ENCODE results near the gene ASTN2. TPM values are rescaled to one million over a fixed set of nuclear protein-coding genes. Genes with fewer than 3 reads are reported as not detected.

ASTN2 gene
- total and polyA plus RNA-seq, 10 of the 15 experiments (the other 5 are each of a cell fraction or from before 2014, with no cell fraction given) = 1.4 to 15.7 (median 7.0) TPM

- no peak for TF ChIP-seq RAD21 (IDR thresholded peaks at IDR 0.05; ENCODE audit: insufficient read depth, low read depth, low read length)
Observed at GRCh38 chr9:116555556-116556155, 859.2 kb downstream of the ASTN2 start (continued).

DNA sequence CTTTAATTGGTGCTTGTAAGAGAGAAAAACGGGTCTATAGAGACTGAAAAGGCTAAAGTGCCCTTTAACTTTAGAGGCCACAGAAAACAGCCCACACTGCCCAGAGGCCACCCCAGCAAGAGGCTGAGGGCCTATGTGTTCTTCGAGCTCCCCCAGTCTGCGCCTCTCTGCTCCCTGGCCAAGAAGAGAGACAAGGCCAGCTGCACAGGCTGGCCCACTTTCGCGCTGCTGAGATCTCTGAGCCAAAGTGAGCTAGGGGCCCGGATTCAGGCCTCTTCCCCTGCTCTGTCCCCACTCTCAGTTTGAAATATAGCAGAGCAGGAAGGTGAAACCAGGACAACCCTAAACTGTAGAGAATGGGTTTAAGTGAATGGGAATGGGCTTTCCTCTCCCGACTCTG, 859.7 kb downstream of the ASTN2 start:
- H2AFZ ChIP-seq (ENCODE audit: control insufficient read depth, low read depth, low read length) = no peak overlapping the region
- POLR2A ChIA-PET = interaction anchor here (0.6 kb wide), 1 partner anchor 976 kb away, joined by 4 read pairs; no protein-coding TSS in a partner anchor
- no peaks in the 10 kb centered on the region for H3K4me1 ChIP-seq (ENCODE audit: control insufficient read depth, insufficient read depth, low read length)
- H3K4me2 ChIP-seq (ENCODE audit: control insufficient read depth, insufficient read depth) = no peak overlapping the region
- H3K79me2 ChIP-seq (ENCODE audit: control insufficient read depth, insufficient read depth, low read length) = no peaks in the 10 kb centered on the region
- intact Hi-C loops (cut with micrococcal nuclease; ENCODE audit: unreplicated experiment) = loop anchor here (10.0 kb wide), 1 partner anchor 290 kb away; no protein-coding TSS in a partner anchor
- RAD21 ChIA-PET (ENCODE audit: unreplicated experiment) = no interaction called here
- BruUV-seq (replicated peaks) = no TSS peak
- DNase-seq (ENCODE audit: low read depth, low spot score) (no peak), FAIRE-seq (no peak), ATAC-seq (no peak)
- no peak overlapping the region for H3K9ac ChIP-seq (ENCODE audit: control insufficient read depth, insufficient read depth, low read length)
- H3K27me3 ChIP-seq (replicated peaks in 1 of 2; ENCODE audit: control insufficient read depth in 2 of 2, insufficient read depth in 2 of 2, low read length in 1 of 2) = no peaks in the 10 kb centered on the region
- in situ Hi-C loops (cut with MboI) = no loop called here
- no peaks in the 10 kb centered on the region for H3K36me3 ChIP-seq (ENCODE audit: control insufficient read depth in 2 of 2, insufficient read depth in 2 of 2, low read length in 1 of 2)
- 90% methylated on average over 7 of the region's 7 CpGs for WGBS (ENCODE audit: insufficient coverage, insufficient replicate concordance, low lambda C conversion rate, missing lambda C conversion rate)
- SMC1A ChIA-PET (ENCODE audit: uncharacterized antibody, unreplicated experiment) = no interaction called here
- no peak overlapping the region for H3K4me3 ChIP-seq
- CTCF ChIA-PET = no interaction called here
- H3K27ac ChIP-seq (ENCODE audit: control insufficient read depth, insufficient read depth) = no peak overlapping the region
- no peaks in the 10 kb centered on the region for H3K9me3 ChIP-seq (replicated peaks; ENCODE audit: control insufficient read depth, insufficient read depth, low read length)
- H4K20me1 ChIP-seq (ENCODE audit: control insufficient read depth, insufficient read depth) = no peaks in the 10 kb centered on the region
- TF ChIP-seq CEBPZ (IDR thresholded peaks at IDR 0.05; ENCODE audit: low read depth, low read length) = no peak
- TF ChIP-seq LARP7 (IDR thresholded peaks at IDR 0.05) = no peak
- TF ChIP-seq, protein P1, sequence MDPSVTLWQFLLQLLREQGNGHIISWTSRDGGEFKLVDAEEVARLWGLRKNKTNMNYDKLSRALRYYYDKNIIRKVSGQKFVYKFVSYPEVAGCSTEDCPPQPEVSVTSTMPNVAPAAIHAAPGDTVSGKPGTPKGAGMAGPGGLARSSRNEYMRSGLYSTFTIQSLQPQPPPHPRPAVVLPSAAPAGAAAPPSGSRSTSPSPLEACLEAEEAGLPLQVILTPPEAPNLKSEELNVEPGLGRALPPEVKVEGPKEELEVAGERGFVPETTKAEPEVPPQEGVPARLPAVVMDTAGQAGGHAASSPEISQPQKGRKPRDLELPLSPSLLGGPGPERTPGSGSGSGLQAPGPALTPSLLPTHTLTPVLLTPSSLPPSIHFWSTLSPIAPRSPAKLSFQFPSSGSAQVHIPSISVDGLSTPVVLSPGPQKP (IDR thresholded peaks at IDR 0.05; ENCODE audit: low read depth, low read length) = no peak
- no peak for TF ChIP-seq EGR1 (IDR thresholded peaks at IDR 0.05; ENCODE audit: borderline replicate concordance in 1 of 2, low read depth in 2 of 2, low read length in 2 of 2)
- no peak for TF ChIP-seq SMC3 (IDR thresholded peaks at IDR 0.05; ENCODE audit: borderline replicate concordance, low read length)
- TF ChIP-seq NBN (IDR thresholded peaks at IDR 0.05) = no peak
- no peak for TF ChIP-seq BRCA1 (IDR thresholded peaks at IDR 0.05; ENCODE audit: low read depth, low read length)
- no peak for TF ChIP-seq TBL1XR1 (IDR thresholded peaks at IDR 0.05; ENCODE audit: low read depth, low read length)
- no peak for TF ChIP-seq ATF7 (IDR thresholded peaks at IDR 0.05; ENCODE audit: low read depth)
- no peak for TF ChIP-seq ZBTB4 (CRISPR knock-in tag; IDR thresholded peaks at IDR 0.05)
- no peak for TF ChIP-seq ZNF207 (IDR thresholded peaks at IDR 0.05; ENCODE audit: borderline replicate concordance)
- TF ChIP-seq, protein P2, sequence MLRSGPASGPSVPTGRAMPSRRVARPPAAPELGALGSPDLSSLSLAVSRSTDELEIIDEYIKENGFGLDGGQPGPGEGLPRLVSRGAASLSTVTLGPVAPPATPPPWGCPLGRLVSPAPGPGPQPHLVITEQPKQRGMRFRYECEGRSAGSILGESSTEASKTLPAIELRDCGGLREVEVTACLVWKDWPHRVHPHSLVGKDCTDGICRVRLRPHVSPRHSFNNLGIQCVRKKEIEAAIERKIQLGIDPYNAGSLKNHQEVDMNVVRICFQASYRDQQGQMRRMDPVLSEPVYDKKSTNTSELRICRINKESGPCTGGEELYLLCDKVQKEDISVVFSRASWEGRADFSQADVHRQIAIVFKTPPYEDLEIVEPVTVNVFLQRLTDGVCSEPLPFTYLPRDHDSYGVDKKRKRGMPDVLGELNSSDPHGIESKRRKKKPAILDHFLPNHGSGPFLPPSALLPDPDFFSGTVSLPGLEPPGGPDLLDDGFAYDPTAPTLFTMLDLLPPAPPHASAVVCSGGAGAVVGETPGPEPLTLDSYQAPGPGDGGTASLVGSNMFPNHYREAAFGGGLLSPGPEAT (IDR thresholded peaks at IDR 0.05; ENCODE audit: low read depth) = no peak
- TF ChIP-seq MTA3 (IDR thresholded peaks at IDR 0.05; ENCODE audit: borderline replicate concordance, low read length) = no peak
